Parathyroid adenoma (tissue), 2 donors: ENCODE data around the gene RABL2B.

Source experiments
- H2AFZ ChIP-seq: fragments of 300-600 bp; sonication (generic); one replicate; pipeline ENCODE4 v1.7.0; 2017; ENCODE audit warnings: antibody characterized with exemption, mild to moderate bottlenecking
- H3K27ac ChIP-seq: fragments of 300-600 bp; sonication (generic); one replicate; pipeline ENCODE4 v1.7.0; 2017
- H3K27me3 ChIP-seq: fragments of 300-600 bp; sonication (generic); one replicate; pipeline ENCODE4 v1.7.0; 2017; ENCODE audit warnings: low read length; ENCODE audit not compliant: control insufficient read depth, insufficient read depth
- H3K36me3 ChIP-seq: fragments of 300-600 bp; sonication (generic); one replicate; pipeline ENCODE4 v1.7.0; 2017; ENCODE audit warnings: low read length; ENCODE audit not compliant: control insufficient read depth, insufficient read depth
- H3K4me1 ChIP-seq: fragments of 300-600 bp; sonication (generic); one replicate; pipeline ENCODE4 v1.7.0; 2017; ENCODE audit warnings: control low read depth
- H3K4me2 ChIP-seq: fragments of 300-600 bp; sonication (generic); one replicate; pipeline ENCODE4 v1.7.0; 2017; ENCODE audit warnings: low read length
- H3K4me3 ChIP-seq: fragments of 300-600 bp; sonication (generic); one replicate; pipeline ENCODE4 v1.7.0; 2017; ENCODE audit warnings: low read depth, low read length
- H3K79me2 ChIP-seq: fragments of 300-600 bp; sonication (generic); one replicate; pipeline ENCODE4 v1.7.0; 2017; ENCODE audit warnings: control low read depth
- H3K9ac ChIP-seq: fragments of 300-600 bp; sonication (generic); one replicate; pipeline ENCODE4 v1.7.0; 2017; ENCODE audit warnings: mild to moderate bottlenecking
- H3K9me3 ChIP-seq: fragments of 300-600 bp; sonication (generic); one replicate; pipeline ENCODE4 v1.7.0; 2017; ENCODE audit warnings: low read length; ENCODE audit not compliant: control insufficient read depth
- CTCF ChIP-seq: fragments of 300-600 bp; sonication (generic); IDR thresholded peaks from one replicate; pipeline ENCODE4 v1.7.0; 2017; ENCODE audit warnings: antibody characterized with exemption, mild to moderate bottlenecking
- donor health status: primary hyperparathyroidism.

RABL2B gene

GRCh38 chr22:50735739-50736030 lies 47.8 kb downstream of the RABL2B start:
- H3K4me3 ChIP-seq: no peak overlapping the region
- H3K4me1 ChIP-seq: no peaks in the 10 kb centered on the region
- no peaks in the 10 kb centered on the region for H3K27me3 ChIP-seq
- no peak overlapping the region for H3K27ac ChIP-seq
- H3K36me3 ChIP-seq: no peaks in the 10 kb centered on the region
- H2AFZ ChIP-seq: no peak overlapping the region
- H3K4me2 ChIP-seq: no peak overlapping the region
- H3K9ac ChIP-seq: no peak overlapping the region
- no peaks in the 10 kb centered on the region for H3K9me3 ChIP-seq
- no peaks in the 10 kb centered on the region for H3K79me2 ChIP-seq
- TF ChIP-seq CTCF: no peak

GRCh38 chr22:50734986-50735738 lies 48.3 kb downstream of the RABL2B start:
- H3K9me3 ChIP-seq: no peaks in the 10 kb centered on the region
- no peak overlapping the region for H3K27ac ChIP-seq
- H3K4me1 ChIP-seq: no peaks in the 10 kb centered on the region
- H3K36me3 ChIP-seq: no peaks in the 10 kb centered on the region
- no peaks in the 10 kb centered on the region for H3K79me2 ChIP-seq
- no peak overlapping the region for H3K4me2 ChIP-seq
- TF ChIP-seq CTCF: no peak
- H3K27me3 ChIP-seq: no peaks in the 10 kb centered on the region
- H3K4me3 ChIP-seq: no peak overlapping the region
- H3K9ac ChIP-seq: no peak overlapping the region
- H2AFZ ChIP-seq: no peak overlapping the region

GRCh38 chr22:50734343-50734771 lies 49.1 kb downstream of the RABL2B start:
- no peak overlapping the region for H3K27ac ChIP-seq
- H3K9me3 ChIP-seq: no peaks in the 10 kb centered on the region
- H3K36me3 ChIP-seq: no peaks in the 10 kb centered on the region
- H3K9ac ChIP-seq: no peak overlapping the region
- H3K4me2 ChIP-seq: no peak overlapping the region
- H3K4me3 ChIP-seq: no peak overlapping the region
- TF ChIP-seq CTCF: no peak
- H3K4me1 ChIP-seq: no peaks in the 10 kb centered on the region
- no peak overlapping the region for H2AFZ ChIP-seq
- no peaks in the 10 kb centered on the region for H3K27me3 ChIP-seq
- no peaks in the 10 kb centered on the region for H3K79me2 ChIP-seq

- no peak for TF ChIP-seq CTCF
- H3K4me1 ChIP-seq: no peaks in the 10 kb centered on the region
- no peak overlapping the region for H2AFZ ChIP-seq
- H3K27me3 ChIP-seq: no peaks in the 10 kb centered on the region
- H3K36me3 ChIP-seq: no peaks in the 10 kb centered on the region
- no peak overlapping the region for H3K4me2 ChIP-seq
- H3K9me3 ChIP-seq: no peaks in the 10 kb centered on the region
- no peak overlapping the region for H3K27ac ChIP-seq
- no peaks in the 10 kb centered on the region for H3K79me2 ChIP-seq
- H3K9ac ChIP-seq: no peak overlapping the region
- no peak overlapping the region for H3K4me3 ChIP-seq
Measured at GRCh38 chr22:50733521-50734342, 49.7 kb downstream of the RABL2B start.
